Gastroesophageal sphincter (tissue), 4 donors: ENCODE measurements around the gene ACOT6. TPM values are rescaled to one million over a fixed set of nuclear protein-coding genes. Genes with fewer than 3 reads are reported as not detected.
"Not testable (repeated sequence)": the region's sequence is repeated elsewhere in the genome, so short reads cannot be mapped to it uniquely, and the experiment has no call there.

Experiments used
- ATAC-seq: fragments of 150-250 bp; one replicate; pipeline ENCODE4 v1.9.1; 2016; ENCODE audit warnings: mild to moderate bottlenecking, moderate library complexity
- H3K27ac ChIP-seq, 4 donors: fragments of 200-600 bp; sonication (generic) in 3 of 4; 1 replicate in 3 of 4; 2 replicates in 1 of 4; pipeline ENCODE4 v1.5.1; 2016 to 2019
- H3K27me3 ChIP-seq: fragments of 200-600 bp; sonication (generic); one replicate; pipeline ENCODE4 v1.5.1; 2019
- H3K36me3 ChIP-seq, 2 donors: fragments of 200-600 bp; sonication (generic); one replicate each; pipeline ENCODE4 v1.5.1; 2019; ENCODE audit warnings: control low read depth in 1 of 2
- H3K4me1 ChIP-seq, 3 donors: fragments of 200-600 bp; sonication (generic); 1 replicate in 2 of 3; 2 replicates in 1 of 3; pipeline ENCODE4 v1.5.1; 2016 to 2019; ENCODE audit warnings: control low read depth in 2 of 3
- H3K4me3 ChIP-seq, 2 donors: fragments of 200-600 bp; sonication (generic); one replicate each; pipeline ENCODE4 v1.5.1; 2019; ENCODE audit warnings: mild to moderate bottlenecking in 1 of 2, moderate library complexity in 1 of 2
- H3K9me3 ChIP-seq, 3 donors: fragments of 200-600 bp; sonication (generic); one replicate each; pipeline ENCODE4 v1.5.1; 2017 to 2019; ENCODE audit warnings: control low read depth in 2 of 3
- CTCF ChIP-seq, 4 experiments: fragments of 200-600 bp in 2 of 4; fragments of 450-650 bp in 2 of 4; sonication (generic) in 1 of 4; IDR thresholded peaks; one replicate each; pipeline ENCODE4 v1.5.1; 2017 to 2019; ENCODE audit warnings: antibody characterized with exemption in 4 of 4, mild to moderate bottlenecking in 2 of 4, moderate library complexity in 2 of 4
- EP300 ChIP-seq: sonication (generic); formaldehyde crosslinking; IDR thresholded peaks from one replicate; pipeline ENCODE4 v1.6.1; 2017; ENCODE audit warnings: antibody characterized with exemption, mild to moderate bottlenecking
- POLR2A ChIP-seq, 2 donors: fragments of 450-650 bp; IDR thresholded peaks; one replicate each; pipeline ENCODE4 v1.6.1; 2017; ENCODE audit warnings: antibody characterized with exemption in 2 of 2, mild to moderate bottlenecking in 2 of 2, moderate library complexity in 1 of 2
- POLR2AphosphoS5 ChIP-seq: sonication (generic); formaldehyde crosslinking; IDR thresholded peaks from one replicate; pipeline ENCODE4 v1.6.1; 2017; ENCODE audit warnings: antibody characterized with exemption
- WGBS, 2 donors: methylation state at CpG; one replicate each; pipeline ENCODE4 v1.1.5; 2018; ENCODE audit warnings: low coverage in 1 of 2; 5-methylcytosine and 5-hydroxymethylcytosine counted together
- total RNA-seq, 4 donors: library from RNA; depleted of rRNA; stranded (reverse); fragments of >200 nt; gene quantifications; one replicate each; pipeline ENCODE4 v1.1.0, GENCODE V29; 2016

The ACOT6 gene
- total RNA-seq, 4 donors from 2014 or later = not detected

GRCh38 chr14:73569185-73569958 lies 42.9 kb upstream of the ACOT6 start, which contains the start of gene ACOT2:
Gene ACOT2 (plus strand): TSS chr14:73569213. CDS start chr14:73569241, 28 bp downstream.
- ATAC-seq = peak; percentile 93
- H3K27me3 ChIP-seq, H3K9me3 ChIP-seq, H3K36me3 ChIP-seq: not testable (repeated sequence)
- Histone ChIP-seq H3K4me3 (peak within 1 kb of the TSS; percentile 61 to 81), H3K27ac (peak within 1 kb of the TSS; percentile 86 to 96 (median 94)), H3K4me1 (peaks cover 0 to 14% (median 11%) of the 10 kb centered on the region in 3 donors)
- peak; percentile 42 for TF ChIP-seq POLR2AphosphoS5
- TF ChIP-seq POLR2A (IDR thresholded peaks at IDR 0.05) = peak in 1 of 2 donors; percentile 71
- TF ChIP-seq CTCF (IDR thresholded peaks at IDR 0.05) = peak in 2 of 4 experiments; percentile 14 to 20
- 0% methylated on average over 4 to 22 of the region's 83 CpGs for WGBS, 2 donors

DNA sequence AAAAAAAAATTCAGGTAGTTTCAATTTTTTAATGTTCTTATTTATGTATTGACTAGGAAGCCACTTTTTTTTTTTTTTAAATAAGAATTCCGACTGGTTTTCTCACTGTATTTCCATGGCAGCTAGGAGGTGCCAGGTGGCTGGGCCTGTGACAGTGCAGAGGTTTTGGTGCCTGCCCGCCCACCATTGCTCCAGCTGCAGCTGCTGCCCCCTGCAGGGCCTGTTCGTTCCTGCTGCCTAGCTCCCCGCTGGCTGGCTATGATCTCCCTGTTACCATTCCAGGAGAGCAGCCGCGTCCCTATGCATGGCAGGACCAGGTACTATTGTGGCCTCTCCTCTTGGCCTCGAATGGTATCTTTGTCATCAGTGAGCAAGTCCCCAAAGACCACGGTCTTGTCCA lies 41.4 kb upstream of the ACOT6 start:
- H3K27ac ChIP-seq = peak overlapping the region in 1 of 4 donors; percentile 96
- peak; percentile 41 to 76 (median 56) for TF ChIP-seq CTCF (IDR thresholded peaks at IDR 0.05)
- peak; percentile 54 for ATAC-seq
- H3K27me3 ChIP-seq, H3K36me3 ChIP-seq, H3K9me3 ChIP-seq: not testable (repeated sequence)
- peaks cover 0 to 14% (median 11%) of the 10 kb centered on the region in 3 donors for H3K4me1 ChIP-seq
- WGBS, 2 donors = 0 to 24% methylated on average over 1 to 6 of the region's 8 CpGs
- H3K4me3 ChIP-seq = peak overlapping the region; percentile 12 to 61

- H3K9me3 ChIP-seq, ATAC-seq, H3K4me1 ChIP-seq, H3K4me3 ChIP-seq, H3K27ac ChIP-seq, H3K27me3 ChIP-seq: not testable (repeated sequence)
- 56 to 69% methylated on average over 4 to 5 of the region's 5 CpGs for WGBS, 2 donors
- H3K36me3 ChIP-seq = peaks cover 0 to 17% of the 10 kb centered on the region in 2 donors
These were observed 39.3 kb upstream of the ACOT6 start for GRCh38 chr14:73573034-73573433.

DNA sequence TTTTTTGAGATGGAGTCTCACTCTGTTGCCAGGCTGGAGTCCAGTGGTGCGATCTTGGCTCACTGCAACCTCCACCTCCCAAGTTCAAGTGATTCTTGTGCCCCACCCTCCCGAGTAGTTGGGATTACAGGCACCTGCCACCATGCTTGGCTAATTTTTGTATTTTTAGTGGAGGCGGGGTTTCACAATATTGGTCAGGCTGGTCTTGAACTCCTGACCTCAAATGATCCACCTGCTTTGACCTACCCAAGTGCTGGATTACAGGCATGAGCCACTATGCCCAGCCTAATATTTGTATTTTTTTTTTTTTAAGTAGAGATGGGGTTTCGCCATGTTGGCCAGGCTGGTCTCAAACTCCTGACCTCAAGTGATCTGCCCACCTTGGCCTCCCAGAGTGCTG lies 38.6 kb upstream of the ACOT6 start:
- H3K36me3 ChIP-seq = peaks cover 0 to 21% of the 10 kb centered on the region in 2 donors
- ATAC-seq, H3K4me3 ChIP-seq, H3K4me1 ChIP-seq, H3K27me3 ChIP-seq, H3K9me3 ChIP-seq, H3K27ac ChIP-seq: not testable (repeated sequence)
- 83 to 90% methylated on average over 2 to 4 of the region's 4 CpGs for WGBS, 2 donors

- not testable (repeated sequence) for ATAC-seq, H3K9me3 ChIP-seq, H3K4me1 ChIP-seq, H3K27me3 ChIP-seq, H3K27ac ChIP-seq, H3K4me3 ChIP-seq
- peaks cover 0 to 21% of the 10 kb centered on the region in 2 donors for H3K36me3 ChIP-seq
- 82% methylated on average over 4 to 6 of the region's 7 CpGs for WGBS, 2 donors
These were observed 38.1 kb upstream of the ACOT6 start for GRCh38 chr14:73574251-73574650.

DNA sequence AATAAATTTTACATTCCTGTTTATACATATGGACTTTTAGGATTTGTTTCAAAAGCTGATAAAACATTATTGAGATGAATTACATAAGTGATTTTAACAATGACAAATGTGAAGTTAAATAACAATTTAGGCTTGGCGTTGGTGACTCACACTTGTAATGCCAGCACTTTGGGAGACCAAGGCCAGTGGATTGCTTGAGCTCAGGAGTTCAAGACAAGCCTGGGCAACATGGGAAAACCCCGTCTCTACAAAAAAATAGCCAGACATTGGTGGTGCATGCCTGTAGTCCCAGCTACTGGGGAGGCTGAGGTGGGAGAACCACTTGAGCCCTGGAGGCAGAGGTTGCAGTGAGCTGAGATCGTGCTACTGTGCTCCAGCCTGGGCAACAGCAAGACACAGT lies 35.9 kb upstream of the ACOT6 start:
- TF ChIP-seq POLR2A (IDR thresholded peaks at IDR 0.05) (no peak), CTCF (IDR thresholded peaks at IDR 0.05) (no peak), POLR2AphosphoS5 (no peak), EP300 (no peak)
- no peaks in the 10 kb centered on the region for H3K4me1 ChIP-seq
- H3K27ac ChIP-seq = no peak overlapping the region
- no peak overlapping the region for H3K4me3 ChIP-seq
- ATAC-seq = no peak
- peaks cover 0 to 21% of the 10 kb centered on the region in 2 donors for H3K36me3 ChIP-seq
- 25 to 64% methylated on average over 1 to 3 of the region's 3 CpGs for WGBS, 2 donors
- H3K9me3 ChIP-seq = no peaks in the 10 kb centered on the region
- H3K27me3 ChIP-seq = no peaks in the 10 kb centered on the region

- H3K4me3 ChIP-seq, H3K9me3 ChIP-seq, H3K27me3 ChIP-seq, H3K4me1 ChIP-seq, H3K27ac ChIP-seq: not testable (repeated sequence)
- H3K36me3 ChIP-seq = peaks cover 0 to 21% of the 10 kb centered on the region in 2 donors
- no CpG with 5 or more reads among the region's 2 CpGs for WGBS, 2 donors
- ATAC-seq = peak; percentile 82
These were observed 35.1 kb upstream of the ACOT6 start for GRCh38 chr14:73577214-73577613.

- ATAC-seq, H3K27ac ChIP-seq, H3K27me3 ChIP-seq, H3K4me3 ChIP-seq, H3K36me3 ChIP-seq, H3K9me3 ChIP-seq, H3K4me1 ChIP-seq: not testable (repeated sequence)
- WGBS, 2 donors = 73 to 80% methylated on average over 5 to 6 of the region's 11 CpGs
These were observed 30.0 kb upstream of the ACOT6 start for GRCh38 chr14:73582102-73582979.
